ENCODE results near the gene ZNF426. TPM values are rescaled to one million over a fixed set of nuclear protein-coding genes. Genes with fewer than 3 reads are reported as not detected.
"Not testable (repeated sequence)": the region's sequence is repeated elsewhere in the genome, so short reads cannot be mapped to it uniquely, and the experiment has no call there.

ZNF426 gene
- total RNA-seq, 4 donors from 2014 or later: 3.2 to 4.8 (median 3.8) TPM

DNA sequence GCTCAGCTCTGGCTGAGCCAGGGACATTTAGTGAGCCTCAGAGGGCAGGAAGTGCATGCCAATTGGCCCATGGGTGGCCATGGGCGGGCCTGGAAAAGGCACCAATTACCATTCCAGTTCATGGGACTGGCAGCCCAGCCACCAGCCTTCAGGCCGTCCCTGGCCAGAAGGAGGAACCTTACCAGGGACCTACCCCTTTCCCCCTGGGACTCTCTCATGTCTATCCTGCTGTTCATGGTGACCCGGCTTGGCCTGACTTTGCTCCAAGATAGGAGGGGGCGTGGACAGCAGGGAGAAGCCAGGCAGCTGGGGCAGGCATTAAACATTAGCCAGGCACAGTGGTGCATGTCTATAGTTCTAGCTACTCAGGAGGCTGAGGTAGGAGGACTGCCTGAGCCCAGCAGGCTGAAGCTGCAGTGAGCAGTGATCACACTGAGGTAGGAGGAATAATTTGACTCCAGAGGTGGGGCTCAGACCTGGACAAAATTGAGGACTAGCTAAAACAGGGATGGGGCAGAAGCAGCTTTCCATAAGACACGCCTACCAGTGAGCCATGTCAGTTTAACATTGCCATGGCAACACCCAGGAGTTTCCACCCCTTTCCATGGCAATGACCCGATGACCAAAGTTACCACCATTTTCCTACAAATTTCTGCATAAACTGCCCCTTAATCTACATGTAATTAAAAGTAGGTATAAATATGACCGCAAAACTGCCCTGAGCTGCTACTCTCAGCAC is 14.3 kb upstream of the ZNF426 start:
- TF ChIP-seq, protein P1, sequence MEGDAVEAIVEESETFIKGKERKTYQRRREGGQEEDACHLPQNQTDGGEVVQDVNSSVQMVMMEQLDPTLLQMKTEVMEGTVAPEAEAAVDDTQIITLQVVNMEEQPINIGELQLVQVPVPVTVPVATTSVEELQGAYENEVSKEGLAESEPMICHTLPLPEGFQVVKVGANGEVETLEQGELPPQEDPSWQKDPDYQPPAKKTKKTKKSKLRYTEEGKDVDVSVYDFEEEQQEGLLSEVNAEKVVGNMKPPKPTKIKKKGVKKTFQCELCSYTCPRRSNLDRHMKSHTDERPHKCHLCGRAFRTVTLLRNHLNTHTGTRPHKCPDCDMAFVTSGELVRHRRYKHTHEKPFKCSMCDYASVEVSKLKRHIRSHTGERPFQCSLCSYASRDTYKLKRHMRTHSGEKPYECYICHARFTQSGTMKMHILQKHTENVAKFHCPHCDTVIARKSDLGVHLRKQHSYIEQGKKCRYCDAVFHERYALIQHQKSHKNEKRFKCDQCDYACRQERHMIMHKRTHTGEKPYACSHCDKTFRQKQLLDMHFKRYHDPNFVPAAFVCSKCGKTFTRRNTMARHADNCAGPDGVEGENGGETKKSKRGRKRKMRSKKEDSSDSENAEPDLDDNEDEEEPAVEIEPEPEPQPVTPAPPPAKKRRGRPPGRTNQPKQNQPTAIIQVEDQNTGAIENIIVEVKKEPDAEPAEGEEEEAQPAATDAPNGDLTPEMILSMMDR (IDR thresholded peaks at IDR 0.05 in 4 of 5, conservative IDR thresholded peaks at IDR 0.05 in 1 of 5): no peak
- TF ChIP-seq POLR2A (IDR thresholded peaks at IDR 0.05): no peak
- Histone ChIP-seq H3K27me3 (no peaks in the 10 kb centered on the region), H3K9me3 (peaks cover 0 to 6% (median 0%) of the 10 kb centered on the region in 3 donors), H3K4me3 (no peak overlapping the region), H3K27ac (no peak overlapping the region), H3K36me3 (no peaks in the 10 kb centered on the region), H3K4me1 (no peaks in the 10 kb centered on the region)
- DNase-seq: no peak
- intact Hi-C loops (cut with DNase I; ENCODE audit: low total_unique reads) (no loop called here), in situ Hi-C loops (cut with MboI; ENCODE audit: low sequenced_read_pairs in 4 of 4) (no loop called here)
- ATAC-seq: no peak

DNA sequence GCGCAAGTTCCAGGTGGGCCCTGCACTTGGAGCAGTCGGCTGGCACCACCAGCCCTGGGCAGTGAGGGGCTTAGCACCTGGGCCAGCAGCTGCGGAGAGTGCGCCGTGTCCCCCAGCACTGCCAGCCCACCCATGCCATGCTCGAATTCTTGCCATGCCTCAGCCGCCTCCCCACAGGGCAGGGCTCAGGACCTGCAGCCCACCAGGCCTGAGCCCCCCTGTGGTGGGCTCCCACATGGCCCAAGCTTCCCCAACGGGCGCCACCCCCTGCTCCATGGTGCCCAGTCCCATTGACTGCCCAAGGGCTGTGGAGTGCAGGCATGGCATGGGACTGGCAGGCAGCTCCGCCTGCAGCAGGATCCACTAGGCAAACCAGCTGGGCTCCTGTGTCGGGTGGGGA is 9.4 kb upstream of the ZNF426 start:
- in situ Hi-C loops (cut with MboI; ENCODE audit: low sequenced_read_pairs in 4 of 4) (no loop called here), intact Hi-C loops (cut with DNase I; ENCODE audit: low total_unique reads) (no loop called here)
- Histone ChIP-seq H3K4me1 (no peaks in the 10 kb centered on the region), H3K9me3 (no peaks in the 10 kb centered on the region), H3K27ac (no peak overlapping the region), H3K4me3 (no peak overlapping the region), H3K27me3 (no peaks in the 10 kb centered on the region), H3K36me3 (no peaks in the 10 kb centered on the region)
- TF ChIP-seq, protein P1 (IDR thresholded peaks at IDR 0.05 in 4 of 5, conservative IDR thresholded peaks at IDR 0.05 in 1 of 5): no peak
- no peak for TF ChIP-seq POLR2A (IDR thresholded peaks at IDR 0.05)
- ATAC-seq (no peak), DNase-seq (no peak)

DNA sequence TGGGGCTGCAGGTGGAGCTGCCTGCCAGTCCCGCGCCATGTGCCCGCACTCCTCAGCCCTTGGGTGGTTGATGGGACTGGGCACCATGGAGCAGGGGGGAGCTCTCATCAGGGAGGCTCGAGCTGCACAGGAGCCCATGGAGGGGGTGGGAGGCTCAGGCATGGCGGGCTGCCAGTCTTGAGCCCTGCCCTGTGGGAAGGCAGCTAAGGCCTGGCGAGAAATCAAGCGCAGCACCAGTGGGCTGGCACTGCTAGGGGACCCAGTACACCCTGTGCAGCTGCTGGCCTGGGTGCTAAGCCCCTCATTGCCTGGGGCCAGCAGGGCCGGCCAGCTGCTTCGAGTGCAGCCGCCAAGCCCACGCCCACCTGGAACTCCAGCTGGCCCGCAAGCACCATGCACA is 2.8 kb upstream of the ZNF426 start:
- in situ Hi-C loops (cut with MboI; ENCODE audit: low sequenced_read_pairs in 4 of 4): not testable (repeated sequence)

DNA sequence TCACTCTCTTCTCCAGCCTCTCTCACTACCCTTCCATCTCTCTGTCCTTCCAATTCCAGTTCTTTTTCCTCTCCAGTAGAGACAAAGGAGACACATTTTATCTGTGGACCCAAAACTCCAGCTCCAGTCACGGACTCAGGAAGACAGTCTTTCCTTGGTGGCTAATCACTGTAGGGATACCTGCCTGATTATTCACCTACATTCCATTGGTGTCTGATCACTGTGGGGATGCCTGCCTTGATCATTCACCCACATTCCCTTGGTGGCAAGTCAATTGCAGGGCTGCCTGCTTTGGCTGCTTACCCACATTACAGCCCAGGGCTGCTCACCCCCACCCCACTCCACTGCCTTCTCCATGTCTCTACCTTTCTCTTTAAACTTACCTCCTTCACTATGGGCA is 1.5 kb upstream of the ZNF426 start:
- H3K36me3 ChIP-seq: peaks cover 2 to 20% of the 10 kb centered on the region in 2 donors
- in situ Hi-C loops (cut with MboI; ENCODE audit: low sequenced_read_pairs in 4 of 4); DNase-seq; H3K27me3 ChIP-seq; H3K4me1 ChIP-seq; H3K9me3 ChIP-seq; H3K4me3 ChIP-seq; H3K27ac ChIP-seq; ATAC-seq: not testable (repeated sequence)
- intact Hi-C loops (cut with DNase I; ENCODE audit: low total_unique reads): loop anchor here (5.0 kb wide), 1 partner anchor 42 kb away; the partner anchor contains the start of gene ZNF121

More for the DNA sequence above, 2.8 kb upstream of the ZNF426 start:
- H3K9me3 ChIP-seq; H3K27me3 ChIP-seq; H3K4me3 ChIP-seq; H3K36me3 ChIP-seq; H3K4me1 ChIP-seq; intact Hi-C loops (cut with DNase I; ENCODE audit: low total_unique reads); DNase-seq; ATAC-seq; H3K27ac ChIP-seq: not testable (repeated sequence)

DNA sequence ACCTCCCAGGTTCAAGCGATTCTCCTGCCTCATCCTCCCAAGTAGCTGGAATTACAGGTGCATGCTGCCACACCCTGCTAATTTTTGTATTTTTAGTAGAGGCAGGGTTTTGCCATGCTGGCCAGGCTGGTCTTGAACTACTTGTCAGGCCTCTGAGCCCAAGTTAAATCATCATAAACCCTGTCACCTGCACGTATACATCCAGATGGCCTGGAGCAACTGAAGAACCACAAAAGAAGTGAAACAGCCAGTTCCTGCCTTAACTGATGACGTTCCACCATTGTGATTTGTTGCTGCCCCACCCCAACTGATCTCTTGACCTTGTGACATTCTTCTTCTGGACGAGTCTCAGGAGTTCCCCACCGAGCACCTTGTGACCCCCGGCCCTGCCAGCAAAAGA is 756 bp upstream of the ZNF426 start:
- intact Hi-C loops (cut with DNase I; ENCODE audit: low total_unique reads): loop anchor here (5.0 kb wide), 1 partner anchor 43 kb away; the partner anchor contains the start of gene ZNF121
- ATAC-seq; in situ Hi-C loops (cut with MboI; ENCODE audit: low sequenced_read_pairs in 4 of 4): not testable (repeated sequence)

DNA sequence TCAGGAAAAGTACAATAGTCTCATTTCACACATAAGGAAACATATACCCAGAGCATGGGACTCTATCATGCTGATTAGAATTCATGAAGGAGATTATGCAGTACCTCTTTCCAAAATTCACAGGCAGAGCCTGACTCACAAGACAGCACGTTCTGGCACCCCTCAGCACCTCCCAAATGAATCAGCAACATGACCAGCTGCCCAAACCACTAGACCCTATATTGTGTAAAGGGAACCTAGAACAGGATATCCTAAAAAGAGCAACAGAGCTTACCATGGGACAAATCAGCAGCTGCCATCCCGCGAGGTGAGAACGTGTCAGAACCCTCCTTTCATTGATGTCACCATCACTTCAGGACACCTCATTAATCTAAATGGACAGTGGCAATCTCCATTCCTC is 2.5 kb downstream of the ZNF426 start:
- in situ Hi-C loops (cut with MboI; ENCODE audit: low sequenced_read_pairs in 4 of 4) (no loop called here), intact Hi-C loops (cut with DNase I; ENCODE audit: low total_unique reads) (loop anchor here (5.0 kb wide), 1 partner anchor 46 kb away; the partner anchor contains the start of gene ZNF121)
- ATAC-seq (no peak), DNase-seq (no peak)
- peaks cover 0 to 13% (median 11%) of the 10 kb centered on the region in 3 donors for H3K9me3 ChIP-seq
- H3K27me3 ChIP-seq: no peaks in the 10 kb centered on the region
- peaks cover 28 to 60% of the 10 kb centered on the region in 2 donors for H3K36me3 ChIP-seq
- TF ChIP-seq POLR2A (IDR thresholded peaks at IDR 0.05): no peak
- TF ChIP-seq, protein P1 (IDR thresholded peaks at IDR 0.05 in 4 of 5, conservative IDR thresholded peaks at IDR 0.05 in 1 of 5): no peak
- H3K27ac ChIP-seq: no peak overlapping the region
- H3K4me3 ChIP-seq: no peak overlapping the region
- H3K4me1 ChIP-seq: peaks cover 0 to 5% of the 10 kb centered on the region in 2 donors

More for the DNA sequence above, 756 bp upstream of the ZNF426 start:
- Histone ChIP-seq H3K4me3 (peak overlapping the region; percentile 73 to 83 (median 78)), H3K36me3 (peaks cover 6 to 27% of the 10 kb centered on the region in 2 donors), H3K27ac (peak overlapping the region; percentile 79 to 91 (median 86))
- DNase-seq, H3K27me3 ChIP-seq, H3K9me3 ChIP-seq, H3K4me1 ChIP-seq: not testable (repeated sequence)

Measured in gastrocnemius medialis (tissue), 4 donors.